GM08714 (cell line): ENCODE data around the gene SLC37A1.

ENCODE experiments used
- H3K4me3 ChIP-seq: fragments of 200-500 bp; sonication (Bioruptor generic); 2 replicates; pipeline ENCODE4 v1.5.1; 2014; ENCODE audit warnings: mild to moderate bottlenecking, low read length, inconsistent platforms
- ZNF274 ChIP-seq: IDR thresholded peaks from 2 replicates; pipeline ENCODE4 v1.6.1; 2012; ENCODE audit warnings: mild to moderate bottlenecking, low read depth, low read length

Gene SLC37A1

GRCh38 chr21:42524341-42525028 lies 10.8 kb downstream of the SLC37A1 start:
- no peak for TF ChIP-seq ZNF274
- H3K4me3 ChIP-seq = peak overlapping the region; percentile 35; the same call in 1 of the 2 replicates

GRCh38 chr21:42525029-42525581 lies 11.5 kb downstream of the SLC37A1 start:
- peak overlapping the region; percentile 35; the same call in 1 of the 2 replicates for H3K4me3 ChIP-seq
- TF ChIP-seq ZNF274 = no peak

DNA sequence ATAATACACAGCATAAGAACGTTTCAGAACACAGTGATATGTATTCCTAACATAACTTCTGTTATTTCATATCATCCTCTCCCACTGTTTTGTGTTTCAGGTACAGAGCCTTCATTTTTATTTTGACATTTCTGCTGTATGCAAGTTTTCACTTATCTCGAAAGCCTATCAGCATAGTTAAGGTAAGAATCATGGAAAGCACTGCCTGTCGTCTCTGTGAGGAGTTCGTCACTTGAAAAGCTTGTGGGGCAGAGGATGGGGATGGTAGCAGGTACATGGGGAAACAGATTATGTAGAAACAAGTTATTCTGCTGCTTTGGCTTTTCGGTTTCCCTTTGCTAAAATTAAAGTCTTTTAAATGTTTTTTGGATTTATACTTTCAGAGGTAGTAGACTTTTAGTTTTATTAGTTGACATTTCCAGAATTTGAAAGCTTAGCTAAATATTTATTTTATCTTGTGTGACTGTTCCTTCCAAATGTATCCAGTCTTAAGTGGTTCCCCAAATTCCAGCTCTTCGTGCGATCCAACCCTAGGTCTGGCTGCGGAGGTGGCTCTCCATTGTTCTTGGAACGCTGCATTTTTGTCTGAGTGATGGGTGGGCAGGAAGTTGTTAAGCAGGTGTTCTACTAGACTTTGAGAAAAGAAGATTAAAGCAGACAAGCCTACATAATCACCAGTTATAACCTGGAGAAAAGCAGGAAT lies 12.2 kb downstream of the SLC37A1 start:
- no peak overlapping the region for H3K4me3 ChIP-seq
- no peak for TF ChIP-seq ZNF274

GRCh38 chr21:42526379-42526727 lies 12.7 kb downstream of the SLC37A1 start:
- no peak overlapping the region for H3K4me3 ChIP-seq
- TF ChIP-seq ZNF274 = no peak

- TF ChIP-seq ZNF274 = no peak
- H3K4me3 ChIP-seq = peak overlapping the region; percentile 40; the same call in 1 of the 2 replicates
Observed at GRCh38 chr21:42527127-42527488, 13.5 kb downstream of the SLC37A1 start.

DNA sequence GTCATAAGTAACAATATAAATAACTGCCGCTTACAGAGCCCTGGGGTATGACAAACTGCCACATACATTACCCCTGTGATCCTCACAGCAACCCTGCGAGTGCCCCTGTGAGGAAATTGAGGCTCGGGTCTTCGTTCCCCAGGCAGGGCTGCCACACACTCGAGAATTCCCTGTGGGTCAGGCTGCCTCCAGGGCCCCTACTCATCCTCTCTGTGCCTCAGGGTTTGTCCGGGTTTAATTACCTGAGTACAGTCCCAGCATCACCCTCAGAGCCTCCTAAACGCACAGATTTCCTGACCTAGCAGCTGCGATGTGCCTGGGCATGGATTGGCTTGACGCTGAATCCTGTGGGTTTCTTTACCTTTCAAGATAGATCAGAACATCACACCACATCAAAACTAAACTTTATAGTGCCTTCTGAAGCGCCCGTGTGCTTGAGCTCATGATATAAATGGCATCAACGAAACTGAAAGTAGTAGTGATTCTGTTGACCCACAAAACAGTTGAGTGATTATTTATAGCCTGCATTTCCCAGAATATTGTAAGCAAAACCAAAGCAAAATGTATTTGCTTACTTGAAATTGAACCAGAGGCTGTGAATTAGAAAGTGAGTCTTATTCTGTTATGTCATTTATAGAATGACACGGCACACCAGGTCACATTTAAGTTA lies 14.0 kb downstream of the SLC37A1 start:
- H3K4me3 ChIP-seq = peak overlapping the region; percentile 40; the same call in 1 of the 2 replicates
- no peak for TF ChIP-seq ZNF274

DNA sequence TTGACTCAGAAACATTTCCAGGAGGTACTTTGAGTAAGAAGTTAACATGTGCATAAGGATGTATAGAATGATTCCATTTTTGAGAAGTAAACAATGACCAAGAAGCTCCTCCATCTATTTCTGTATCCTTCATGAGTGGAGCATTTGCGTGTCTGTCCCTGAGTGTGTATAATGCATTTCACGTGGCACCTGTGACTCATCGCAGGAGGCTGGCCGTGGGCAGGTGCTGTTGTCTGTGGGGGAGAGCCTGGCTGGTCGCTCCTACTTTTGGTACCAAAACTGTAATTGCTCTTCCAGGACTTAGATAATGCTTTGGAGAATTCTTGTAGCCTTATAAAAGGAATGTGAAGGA lies 16.5 kb downstream of the SLC37A1 start:
- H3K4me3 ChIP-seq = no peak overlapping the region

DNA sequence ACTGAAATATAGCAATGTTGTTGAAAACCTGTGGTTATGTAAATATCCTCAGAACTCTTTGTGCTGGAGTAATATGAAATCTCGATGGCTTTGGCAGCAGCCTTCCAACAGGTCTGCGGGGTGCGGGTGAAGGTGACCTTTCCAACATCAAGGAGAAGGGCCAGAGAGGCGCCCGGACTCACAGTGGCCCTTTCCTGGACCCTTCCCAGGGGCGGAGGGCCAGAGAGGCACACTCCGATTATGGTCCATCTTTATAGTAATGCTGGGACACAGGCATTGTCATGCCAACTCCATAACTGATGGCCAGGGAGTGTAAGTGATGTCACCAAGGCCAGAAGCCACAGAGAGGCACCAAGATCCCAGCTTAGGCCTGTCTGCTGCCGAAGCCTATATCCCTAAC lies 18.1 kb downstream of the SLC37A1 start:
- H3K4me3 ChIP-seq = no peak overlapping the region

More for the DNA sequence above, 16.5 kb downstream of the SLC37A1 start:
- TF ChIP-seq ZNF274 = no peak

DNA sequence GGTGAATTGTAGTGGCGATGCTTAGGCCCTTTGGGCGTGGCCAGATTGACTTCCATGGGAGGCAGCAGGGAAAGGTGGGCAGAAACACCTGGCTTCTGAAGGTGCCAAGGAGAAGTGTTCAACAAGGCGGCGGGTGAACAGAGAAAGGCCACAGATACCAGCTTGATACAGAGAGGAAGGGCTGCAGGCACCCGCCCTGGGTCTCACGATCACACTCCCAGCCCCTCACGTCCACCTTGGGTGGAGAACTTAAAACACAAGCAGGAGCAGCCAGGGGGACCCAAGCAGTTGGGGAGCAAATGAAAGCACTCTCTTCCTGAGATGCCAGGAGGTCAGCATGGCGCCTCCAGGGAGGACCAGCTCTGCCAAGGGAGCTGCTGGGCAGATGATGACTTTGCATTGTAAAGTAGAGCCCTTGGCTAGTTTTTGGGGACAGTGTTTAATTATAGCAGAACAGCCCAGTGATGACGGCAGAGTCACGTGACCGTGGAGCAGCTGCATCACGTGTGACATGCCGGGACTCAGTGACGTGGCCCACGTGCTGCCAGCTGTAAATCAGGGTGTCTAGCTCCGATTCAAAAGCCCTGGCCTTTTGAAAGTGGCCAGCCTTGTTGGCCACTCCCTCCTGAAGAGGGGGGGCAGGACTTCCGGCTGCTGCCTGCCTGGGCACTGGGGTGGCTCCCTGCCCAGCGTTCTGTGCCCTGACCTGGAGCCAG lies 19.0 kb downstream of the SLC37A1 start:
- H3K4me3 ChIP-seq = no peak overlapping the region
- no peak for TF ChIP-seq ZNF274

More for the DNA sequence above, 18.1 kb downstream of the SLC37A1 start:
- TF ChIP-seq ZNF274 = no peak

DNA sequence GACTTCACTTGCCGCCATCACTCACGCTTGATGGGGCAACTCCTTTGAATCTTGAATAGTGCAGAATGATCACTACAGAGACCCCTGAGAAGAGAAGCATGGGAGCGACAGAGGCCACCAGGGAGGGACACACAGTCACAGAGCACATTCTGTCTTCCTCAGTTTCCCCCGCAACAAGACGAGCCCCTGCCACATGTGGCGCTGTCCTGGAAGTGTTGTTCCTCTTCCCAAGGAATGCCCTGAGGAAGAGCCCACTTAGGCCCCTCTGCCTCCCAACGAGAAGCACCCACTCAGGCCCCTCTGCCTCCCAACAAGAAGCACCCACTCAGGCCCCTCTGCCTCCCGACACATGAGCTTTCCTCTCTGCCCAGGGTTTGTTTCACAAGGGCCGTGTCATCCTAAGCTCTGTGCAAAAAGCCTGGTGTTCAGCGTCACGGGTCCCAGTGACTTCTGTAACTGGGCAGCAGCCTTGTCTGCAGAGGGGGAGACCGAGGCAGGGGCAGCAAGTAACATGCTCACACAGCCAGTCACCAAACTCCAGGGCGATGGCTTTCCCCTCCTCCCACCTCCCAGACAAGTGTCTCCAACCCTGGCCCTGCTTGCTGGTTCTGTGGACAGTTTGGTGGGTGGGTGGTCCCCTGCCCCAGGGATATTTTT lies 19.8 kb downstream of the SLC37A1 start:
- no peak overlapping the region for H3K4me3 ChIP-seq
- TF ChIP-seq ZNF274 = no peak

- no peak overlapping the region; the same call in 1 of the 2 replicates for H3K4me3 ChIP-seq
- no peak for TF ChIP-seq ZNF274
Observed at GRCh38 chr21:42533963-42534355, 20.3 kb downstream of the SLC37A1 start.

DNA sequence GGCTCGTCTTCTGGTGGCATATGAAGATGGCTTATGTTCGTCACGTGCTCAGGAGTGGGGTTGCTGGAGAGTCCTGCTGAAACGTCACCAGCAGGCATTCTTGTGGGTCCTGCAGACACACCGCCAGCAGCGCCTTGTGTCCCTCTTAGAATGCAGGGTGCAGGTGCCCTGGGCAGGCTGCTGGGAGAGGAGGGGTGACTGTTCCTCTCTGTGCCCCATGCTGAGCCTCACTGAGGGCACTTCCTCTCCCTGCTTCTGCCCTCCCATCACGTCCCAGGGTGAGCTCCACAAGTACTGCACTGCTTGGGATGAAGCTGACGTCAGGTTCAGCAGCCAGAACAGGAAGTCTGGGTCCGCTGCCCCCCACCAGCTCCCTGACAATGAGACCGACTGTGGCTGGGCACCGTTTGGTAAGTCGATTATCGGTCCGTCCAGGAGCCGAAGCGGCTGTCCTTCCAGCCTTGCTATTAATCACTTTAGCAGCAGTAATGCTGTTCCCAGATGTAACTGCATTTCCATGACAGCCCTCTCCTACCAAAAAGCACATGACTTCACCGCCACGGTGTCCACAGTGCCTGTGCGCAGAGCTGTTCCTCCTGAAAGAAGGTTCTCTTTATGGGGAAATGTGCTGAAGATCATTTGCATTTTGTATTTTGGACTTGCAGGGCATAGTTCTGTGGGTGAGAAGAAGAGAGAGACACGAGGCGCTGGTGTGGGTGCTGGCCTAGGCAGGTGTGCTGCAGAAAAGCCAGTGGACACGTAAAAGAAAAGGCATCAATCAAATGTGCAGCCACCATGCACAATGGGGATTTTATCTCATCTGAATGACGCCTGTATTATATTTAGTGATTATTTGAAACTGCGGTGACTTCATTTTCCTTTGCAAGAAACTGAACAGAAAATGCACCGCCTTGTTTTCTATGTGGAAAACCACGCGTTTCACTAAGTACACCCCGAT lies 21.0 kb downstream of the SLC37A1 start:
- peak overlapping the region; percentile 1; the same call in 1 of the 2 replicates for H3K4me3 ChIP-seq
- no peak for TF ChIP-seq ZNF274
